ENCODE results near the gene SAG. TPM values are rescaled to one million over a fixed set of nuclear protein-coding genes. Genes with fewer than 3 reads are reported as not detected.

Gene SAG
- total and polyA plus RNA-seq, 9 of the 15 experiments (the other 6 are each of a cell fraction or from before 2014, with no cell fraction given), result 0.04 to 0.64 (median 0.31) TPM; not detected in 5

DNA sequence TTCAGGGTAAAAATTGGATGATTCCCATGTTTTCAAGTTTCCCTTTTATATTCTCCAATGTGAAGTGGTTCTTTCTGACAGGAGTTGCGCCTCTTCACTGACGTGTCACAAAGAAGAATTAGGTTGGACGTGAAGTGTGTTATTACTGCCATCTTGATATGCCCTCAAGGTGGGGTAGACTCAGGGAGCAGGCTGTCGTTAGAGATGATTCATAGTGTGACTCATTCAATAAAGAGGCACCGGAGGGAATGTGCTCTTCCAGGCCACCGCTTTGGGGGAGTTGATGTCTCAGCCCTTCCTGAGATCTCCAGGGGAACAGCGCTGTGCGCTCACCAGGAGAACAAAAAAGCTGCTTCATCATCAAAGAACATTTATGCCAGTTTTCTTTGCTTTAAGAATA, 43.1 kb downstream of the SAG start (continued):
- TF ChIP-seq, protein P1, sequence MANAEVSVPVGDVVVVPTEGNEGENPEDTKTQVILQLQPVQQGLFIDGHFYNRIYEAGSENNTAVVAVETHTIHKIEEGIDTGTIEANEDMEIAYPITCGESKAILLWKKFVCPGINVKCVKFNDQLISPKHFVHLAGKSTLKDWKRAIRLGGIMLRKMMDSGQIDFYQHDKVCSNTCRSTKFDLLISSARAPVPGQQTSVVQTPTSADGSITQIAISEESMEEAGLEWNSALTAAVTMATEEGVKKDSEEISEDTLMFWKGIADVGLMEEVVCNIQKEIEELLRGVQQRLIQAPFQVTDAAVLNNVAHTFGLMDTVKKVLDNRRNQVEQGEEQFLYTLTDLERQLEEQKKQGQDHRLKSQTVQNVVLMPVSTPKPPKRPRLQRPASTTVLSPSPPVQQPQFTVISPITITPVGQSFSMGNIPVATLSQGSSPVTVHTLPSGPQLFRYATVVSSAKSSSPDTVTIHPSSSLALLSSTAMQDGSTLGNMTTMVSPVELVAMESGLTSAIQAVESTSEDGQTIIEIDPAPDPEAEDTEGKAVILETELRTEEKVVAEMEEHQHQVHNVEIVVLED (CRISPR knock-in tag; IDR thresholded peaks at IDR 0.05), result no peak
- TF ChIP-seq YY1 (IDR thresholded peaks at IDR 0.05; ENCODE audit: borderline replicate concordance in 1 of 3, control insufficient read depth in 1 of 3, extremely low read depth in 1 of 3, insufficient read depth in 3 of 3, insufficient read length in 1 of 3, insufficient replicate concordance in 2 of 3, low read depth in 1 of 3, low read length in 2 of 3), result peak in 1 of 3 experiments; percentile 57
- TF ChIP-seq CBFA2T2 (conservative IDR thresholded peaks at IDR 0.05), result peak; percentile 24; the same call in 1 of the 2 replicates
- no peak for TF ChIP-seq NR2C2 (CRISPR knock-in tag; IDR thresholded peaks at IDR 0.05)
- TF ChIP-seq NR2C2 (tag; IDR thresholded peaks at IDR 0.05), result no peak
- TF ChIP-seq, protein P2, sequence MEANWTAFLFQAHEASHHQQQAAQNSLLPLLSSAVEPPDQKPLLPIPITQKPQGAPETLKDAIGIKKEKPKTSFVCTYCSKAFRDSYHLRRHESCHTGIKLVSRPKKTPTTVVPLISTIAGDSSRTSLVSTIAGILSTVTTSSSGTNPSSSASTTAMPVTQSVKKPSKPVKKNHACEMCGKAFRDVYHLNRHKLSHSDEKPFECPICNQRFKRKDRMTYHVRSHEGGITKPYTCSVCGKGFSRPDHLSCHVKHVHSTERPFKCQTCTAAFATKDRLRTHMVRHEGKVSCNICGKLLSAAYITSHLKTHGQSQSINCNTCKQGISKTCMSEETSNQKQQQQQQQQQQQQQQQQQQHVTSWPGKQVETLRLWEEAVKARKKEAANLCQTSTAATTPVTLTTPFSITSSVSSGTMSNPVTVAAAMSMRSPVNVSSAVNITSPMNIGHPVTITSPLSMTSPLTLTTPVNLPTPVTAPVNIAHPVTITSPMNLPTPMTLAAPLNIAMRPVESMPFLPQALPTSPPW (CRISPR knock-in tag; IDR thresholded peaks at IDR 0.05), result peak; percentile 39; the same call in 1 of the 2 replicates
- TF ChIP-seq RFX1 (IDR thresholded peaks at IDR 0.05), result peak; percentile 69
- TF ChIP-seq XRCC4 (IDR thresholded peaks at IDR 0.05; ENCODE audit: extremely low read depth, insufficient read depth, insufficient read length), result no peak
- no peak for TF ChIP-seq KDM1A (IDR thresholded peaks at IDR 0.05)
- TF ChIP-seq SMARCA4 (IDR thresholded peaks at IDR 0.05), result peak; percentile 93
- peak; percentile 98 for TF ChIP-seq JUND (IDR thresholded peaks at IDR 0.05; ENCODE audit: borderline replicate concordance, low read depth, low read length)
- TF ChIP-seq JUND (tag; IDR thresholded peaks at IDR 0.05; ENCODE audit: borderline replicate concordance, low read depth, low read length), result peak; percentile 98; the same call in 2 of the 3 replicates
- peak in 1 of 2 experiments; percentile 47; a peak in 1 of 4 replicates for TF ChIP-seq RCOR1 (IDR thresholded peaks at IDR 0.05; ENCODE audit: borderline replicate concordance in 1 of 2, low read depth in 2 of 2, low read length in 2 of 2)
- peak in 1 of 2 experiments; percentile 21; a peak in 1 of 4 replicates for TF ChIP-seq HDAC1 (IDR thresholded peaks at IDR 0.05)
- no peak for TF ChIP-seq SMAD4 (CRISPR knock-in tag; conservative IDR thresholded peaks at IDR 0.05)
- TF ChIP-seq CBX1 (IDR thresholded peaks at IDR 0.05; ENCODE audit: low read depth), result no peak
- TF ChIP-seq ZNF830 (CRISPR knock-in tag; IDR thresholded peaks at IDR 0.05), result no peak
- TF ChIP-seq ZNF217 (CRISPR knock-in tag; IDR thresholded peaks at IDR 0.05), result no peak
- no peak for TF ChIP-seq ZZZ3 (IDR thresholded peaks at IDR 0.05)
- TF ChIP-seq NFE2 (IDR thresholded peaks at IDR 0.05; ENCODE audit: low read depth), result peak; percentile 55; the same call in 1 of the 2 replicates
- 0 out of 4 replicates have a peak, but pooled peaks of 1 of the 2 experiments have one; percentile 26 for TF ChIP-seq NRF1 (conservative IDR thresholded peaks at IDR 0.05 in 1 of 2, IDR thresholded peaks at IDR 0.05 in 1 of 2)
- 0 out of 2 replicates have a peak, but pooled peaks have one; percentile 34 for TF ChIP-seq MBD2 (IDR thresholded peaks at IDR 0.05; ENCODE audit: borderline replicate concordance, low read depth)
- no peak for TF ChIP-seq LCOR (CRISPR knock-in tag; IDR thresholded peaks at IDR 0.05)
- TF ChIP-seq EP400 (IDR thresholded peaks at IDR 0.05), result peak; percentile 39; the same call in 1 of the 2 replicates
- peak; percentile 80 for TF ChIP-seq ATF7 (IDR thresholded peaks at IDR 0.05)
- no peak for TF ChIP-seq ZNF75A (CRISPR knock-in tag; IDR thresholded peaks at IDR 0.05)
- TF ChIP-seq ARNT (IDR thresholded peaks at IDR 0.05), result 0 out of 4 replicates have a peak, but pooled peaks of 1 of the 2 experiments have one; percentile 37
- TF ChIP-seq MYNN (IDR thresholded peaks at IDR 0.05), result peak; percentile 40; the same call in 1 of the 2 replicates
- no peak for TF ChIP-seq MYNN (CRISPR knock-in tag; IDR thresholded peaks at IDR 0.05)
- peak; percentile 46 for TF ChIP-seq CBFA2T3 (IDR thresholded peaks at IDR 0.05)
